Epithelial cell of esophagus (primary cell): ENCODE results near the gene LGALS7B.
A peak's percentile ranks its signal among the peaks of the same experiment; 100 is the strongest.

Experiments used
- DNase-seq: peaks from one replicate; pipeline ENCODE4 v3.0.0; 2010; ENCODE audit warnings: low read depth
- H3K4me3 ChIP-seq: 2 replicates; pipeline ENCODE4 v1.5.1; 2011; ENCODE audit warnings: mild to moderate bottlenecking, low read length, control low read depth
- TF ChIP-seq, protein P1 (sequence below): IDR thresholded peaks from 2 replicates; pipeline ENCODE4 v1.5.1; 2011; ENCODE audit warnings: low read depth, mild to moderate bottlenecking, low read length, control low read depth, inconsistent platforms; ENCODE audit not compliant: insufficient read depth; ENCODE audit errors: missing control alignments

The LGALS7B gene

DNA sequence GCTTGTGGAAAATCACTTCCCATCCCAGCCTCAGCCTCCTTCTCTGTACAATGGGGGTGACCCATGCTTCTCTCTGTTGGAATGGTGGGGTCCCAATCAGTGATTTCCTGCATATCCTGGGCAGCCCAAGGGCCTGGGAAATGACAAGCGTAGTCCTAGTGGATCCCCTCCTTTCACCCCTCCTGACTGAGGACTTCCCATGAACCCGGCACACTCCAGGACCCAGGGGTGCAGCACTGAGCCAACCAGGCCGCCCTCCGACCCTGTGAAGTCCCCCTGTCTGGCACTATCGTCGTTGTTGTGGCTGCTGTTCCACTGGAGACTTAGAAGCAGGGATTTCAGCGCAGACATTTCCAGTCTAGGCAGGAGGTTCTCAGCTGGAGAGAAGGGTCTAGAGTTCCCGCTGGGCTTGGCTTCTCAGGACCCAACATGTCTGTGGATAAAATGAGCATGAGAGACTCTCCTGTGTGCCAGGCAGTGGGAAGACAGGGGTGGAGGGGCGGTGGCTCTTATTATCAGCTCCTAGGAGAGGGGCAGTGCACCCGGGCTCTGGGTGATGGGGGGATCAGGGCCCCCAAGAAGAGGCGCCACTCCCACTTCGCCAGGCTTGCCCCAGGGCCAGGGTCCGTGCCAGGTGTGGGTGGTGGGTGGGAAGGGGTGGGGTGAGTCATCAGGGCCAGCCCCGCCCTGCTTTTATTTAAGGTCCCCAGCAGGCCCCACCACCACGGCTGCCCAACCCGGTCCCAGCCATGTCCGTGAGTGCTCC, at the start of gene LGALS7B:
Gene LGALS7B, plus strand, starts transcription at position 723 of the 766 bp plus-strand sequence. Its CDS starts 27 bp downstream, at position 750.
- peak; percentile 28 for DNase-seq
- H3K4me3 ChIP-seq: peak within 1 kb of the TSS; percentile 32
- TF ChIP-seq, protein P1, sequence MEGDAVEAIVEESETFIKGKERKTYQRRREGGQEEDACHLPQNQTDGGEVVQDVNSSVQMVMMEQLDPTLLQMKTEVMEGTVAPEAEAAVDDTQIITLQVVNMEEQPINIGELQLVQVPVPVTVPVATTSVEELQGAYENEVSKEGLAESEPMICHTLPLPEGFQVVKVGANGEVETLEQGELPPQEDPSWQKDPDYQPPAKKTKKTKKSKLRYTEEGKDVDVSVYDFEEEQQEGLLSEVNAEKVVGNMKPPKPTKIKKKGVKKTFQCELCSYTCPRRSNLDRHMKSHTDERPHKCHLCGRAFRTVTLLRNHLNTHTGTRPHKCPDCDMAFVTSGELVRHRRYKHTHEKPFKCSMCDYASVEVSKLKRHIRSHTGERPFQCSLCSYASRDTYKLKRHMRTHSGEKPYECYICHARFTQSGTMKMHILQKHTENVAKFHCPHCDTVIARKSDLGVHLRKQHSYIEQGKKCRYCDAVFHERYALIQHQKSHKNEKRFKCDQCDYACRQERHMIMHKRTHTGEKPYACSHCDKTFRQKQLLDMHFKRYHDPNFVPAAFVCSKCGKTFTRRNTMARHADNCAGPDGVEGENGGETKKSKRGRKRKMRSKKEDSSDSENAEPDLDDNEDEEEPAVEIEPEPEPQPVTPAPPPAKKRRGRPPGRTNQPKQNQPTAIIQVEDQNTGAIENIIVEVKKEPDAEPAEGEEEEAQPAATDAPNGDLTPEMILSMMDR: no peak

GRCh38 chr19:38739440-38740256, 49.4 kb upstream of the LGALS7B start:
- H3K4me3 ChIP-seq: no peak overlapping the region
- no peak for DNase-seq
- TF ChIP-seq, protein P1: no peak

GRCh38 chr19:38740257-38740592, 48.8 kb upstream of the LGALS7B start:
- H3K4me3 ChIP-seq: no peak overlapping the region
- TF ChIP-seq, protein P1: no peak
- DNase-seq: no peak

DNA sequence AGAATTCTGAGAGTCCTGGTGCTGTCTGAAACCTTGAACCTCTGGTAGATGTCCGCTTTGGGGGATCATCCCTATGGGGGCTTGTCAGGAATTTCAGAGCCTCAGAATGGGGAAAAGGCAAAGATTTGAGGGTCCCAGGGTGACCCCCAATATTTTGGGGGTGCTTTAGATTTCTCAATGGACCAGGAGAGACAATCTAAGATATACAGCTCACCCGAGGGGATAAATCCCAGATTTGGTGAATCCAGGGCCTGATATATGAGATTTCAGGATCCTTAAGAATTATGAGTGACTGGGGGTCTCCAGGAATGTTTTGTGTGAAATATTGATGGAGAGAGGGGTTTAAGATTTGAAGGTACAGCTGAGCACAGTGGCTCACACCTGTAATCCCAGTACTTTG, 48.1 kb upstream of the LGALS7B start:
- DNase-seq: no peak
- TF ChIP-seq, protein P1: no peak
- no peak overlapping the region for H3K4me3 ChIP-seq

DNA sequence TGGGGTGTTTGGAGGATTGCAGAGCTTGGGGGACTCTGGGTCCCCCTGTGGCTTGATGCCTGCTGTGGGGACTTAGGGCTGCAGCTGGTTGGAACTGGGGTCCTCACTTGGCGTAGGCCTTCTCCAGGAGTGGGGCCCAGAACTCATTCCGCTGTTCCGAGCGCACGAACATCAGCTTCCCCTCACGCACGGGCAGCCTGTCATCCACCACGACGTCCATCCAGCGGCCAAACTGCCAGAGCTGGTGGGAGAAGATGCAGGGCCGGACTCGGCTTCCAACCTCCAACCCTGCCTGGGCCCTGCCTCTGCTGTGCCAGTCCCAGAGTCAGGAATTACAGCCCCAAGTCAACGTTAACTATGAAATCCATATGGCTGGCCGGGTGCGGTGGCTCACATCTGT, 47.3 kb upstream of the LGALS7B start:
- no peak for DNase-seq
- TF ChIP-seq, protein P1: no peak

DNA sequence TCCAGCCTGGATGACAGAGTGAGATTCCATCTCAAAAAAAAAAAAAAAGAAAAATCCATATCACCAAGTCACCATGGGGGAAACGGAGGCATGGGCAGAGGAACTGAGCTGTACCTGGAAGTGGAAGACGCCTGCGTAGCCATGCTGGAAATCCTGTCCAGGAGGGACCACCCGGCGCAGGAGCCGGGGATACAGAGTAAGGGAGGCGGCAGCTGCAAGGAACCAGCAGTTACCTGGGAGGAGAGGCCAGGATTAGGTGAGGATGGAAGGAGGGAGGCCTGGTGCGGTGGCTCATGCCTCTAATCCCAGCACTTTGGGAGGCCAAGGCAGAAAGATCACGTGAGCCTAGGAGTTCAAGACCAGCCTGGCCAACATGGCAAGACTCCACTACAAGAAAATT, 46.7 kb upstream of the LGALS7B start:
- TF ChIP-seq, protein P1: no peak
- no peak for DNase-seq
- no peak overlapping the region for H3K4me3 ChIP-seq

More for the DNA sequence above, 47.3 kb upstream of the LGALS7B start:
- no peak overlapping the region for H3K4me3 ChIP-seq
